H9 (cell line): Measurements from ENCODE around the gene NOL7. TPM values are rescaled to one million over a fixed set of nuclear protein-coding genes. Genes with fewer than 3 reads are reported as not detected.

Experiments used
- DNase-seq: peaks from one replicate; pipeline ENCODE4 v3.0.0-alpha.2; 2017
- H2AFZ ChIP-seq: one replicate; pipeline ENCODE4 v1.6.1; 2013; ENCODE audit warnings: mild to moderate bottlenecking, low read length, control low read depth, moderate library complexity
- H2AK5ac ChIP-seq: 2 replicates; pipeline ENCODE4 v1.6.1; 2013; ENCODE audit warnings: low read length, control low read depth, mixed read lengths; ENCODE audit not compliant: insufficient read length
- H2BK120ac ChIP-seq: one replicate; pipeline ENCODE4 v1.6.1; 2013; ENCODE audit warnings: low read depth, mild to moderate bottlenecking, low read length, control low read depth, inconsistent platforms; ENCODE audit not compliant: poor library complexity, severe bottlenecking
- H2BK12ac ChIP-seq: 2 replicates; pipeline ENCODE4 v1.6.1; 2013; ENCODE audit warnings: low read length, control low read depth, mixed read lengths, low read depth; ENCODE audit not compliant: insufficient read length
- H2BK15ac ChIP-seq: 2 replicates; pipeline ENCODE4 v1.6.1; 2013; ENCODE audit warnings: low read depth, low read length, control low read depth
- H2BK20ac ChIP-seq: one replicate; pipeline ENCODE4 v1.6.1; 2013; ENCODE audit warnings: low read depth, mild to moderate bottlenecking, low read length, control low read depth, inconsistent platforms; ENCODE audit not compliant: poor library complexity, severe bottlenecking
- H2BK5ac ChIP-seq: 2 replicates; pipeline ENCODE4 v1.6.1; 2013; ENCODE audit warnings: low read length, control low read depth, mixed read lengths; ENCODE audit not compliant: insufficient read length
- H3K14ac ChIP-seq: 2 replicates; pipeline ENCODE4 v1.6.1; 2013; ENCODE audit warnings: low read length, control low read depth; ENCODE audit not compliant: insufficient read depth
- H3K18ac ChIP-seq: 2 replicates; pipeline ENCODE4 v1.6.1; 2013; ENCODE audit warnings: low read depth, mild to moderate bottlenecking, mixed read lengths, low read length, control low read depth; ENCODE audit not compliant: insufficient read length
- H3K23ac ChIP-seq: 2 replicates; pipeline ENCODE4 v1.6.1; 2013; ENCODE audit warnings: low read length, control low read depth, mixed read lengths, low read depth; ENCODE audit not compliant: insufficient read length
- H3K23me2 ChIP-seq: 2 replicates; pipeline ENCODE4 v1.6.1; 2013; ENCODE audit warnings: low read depth, mild to moderate bottlenecking, mixed read lengths, low read length, control low read depth; ENCODE audit not compliant: insufficient read length, poor library complexity, severe bottlenecking
- H3K27ac ChIP-seq: 2 replicates; pipeline ENCODE4 v1.5.1; 2013; ENCODE audit warnings: low read length, control low read depth, mixed read lengths, low read depth; ENCODE audit not compliant: insufficient read length
- H3K27me3 ChIP-seq: 2 replicates; pipeline ENCODE4 v1.6.1; 2013; ENCODE audit warnings: low read length, control low read depth, inconsistent platforms; ENCODE audit not compliant: insufficient read depth
- H3K4ac ChIP-seq: 2 replicates; pipeline ENCODE4 v1.6.1; 2013; ENCODE audit warnings: low read depth, mild to moderate bottlenecking, control low read depth, inconsistent platforms, low read length, moderate library complexity
- H3K4me1 ChIP-seq: 2 replicates; pipeline ENCODE4 v1.6.1; 2013; ENCODE audit warnings: low read length, control low read depth, inconsistent platforms; ENCODE audit not compliant: insufficient read depth
- H3K4me2 ChIP-seq: 2 replicates; pipeline ENCODE4 v1.6.1; 2013; ENCODE audit warnings: low read length, control low read depth, mixed read lengths; ENCODE audit not compliant: insufficient read length, insufficient read depth
- H3K56ac ChIP-seq: 2 replicates; pipeline ENCODE4 v1.6.1; 2013; ENCODE audit warnings: low read depth, mild to moderate bottlenecking, mixed read lengths, low read length, control low read depth; ENCODE audit not compliant: insufficient read length
- H3K79me1 ChIP-seq: 2 replicates; pipeline ENCODE4 v1.6.1; 2013; ENCODE audit warnings: low read depth, mild to moderate bottlenecking, moderate library complexity, low read length, control low read depth, inconsistent platforms; ENCODE audit not compliant: insufficient read depth, poor library complexity, severe bottlenecking
- H3K79me2 ChIP-seq: 2 replicates; pipeline ENCODE4 v1.6.1; 2013; ENCODE audit warnings: low read length, control low read depth, inconsistent platforms; ENCODE audit not compliant: insufficient read depth
- H3K9ac ChIP-seq: 2 replicates; pipeline ENCODE4 v1.6.1; 2013; ENCODE audit warnings: low read length, control low read depth, mixed read lengths; ENCODE audit not compliant: insufficient read length; ENCODE audit errors: extremely low read depth
- H3K9me3 ChIP-seq: one replicate; pipeline ENCODE4 v1.6.1; 2013; ENCODE audit warnings: low read depth, low read length, inconsistent platforms; ENCODE audit not compliant: control insufficient read depth
- H3T11ph ChIP-seq: one replicate; pipeline ENCODE4 v1.6.1; 2013; ENCODE audit warnings: mild to moderate bottlenecking, low read length, control low read depth, inconsistent platforms
- H4K20me1 ChIP-seq: one replicate; pipeline ENCODE4 v1.6.1; 2013; ENCODE audit not compliant: control insufficient read depth, insufficient read length, insufficient read depth
- H4K5ac ChIP-seq: 2 replicates; pipeline ENCODE4 v1.6.1; 2013; ENCODE audit warnings: low read depth, mild to moderate bottlenecking, mixed read lengths, low read length, control low read depth; ENCODE audit not compliant: insufficient read length
- H4K8ac ChIP-seq: replicated peaks from 2 replicates; pipeline ENCODE4 v1.6.1; 2013; ENCODE audit warnings: low read length, control low read depth, mixed read lengths, low read depth; ENCODE audit not compliant: insufficient read length
- H4K91ac ChIP-seq: 2 replicates; pipeline ENCODE4 v1.6.1; 2013; ENCODE audit warnings: low read depth, mild to moderate bottlenecking, moderate library complexity, mixed read lengths, low read length, control low read depth; ENCODE audit not compliant: insufficient read length
- H3K27ac Mint-ChIP-seq, 3 experiments: 2 replicates in 2 of 3; 3 replicates in 1 of 3; pipeline ENCODE4 v1.8.0; 2020 to 2021; ENCODE audit warnings: mixed read lengths in 3 of 3, mild to moderate bottlenecking in 1 of 3, moderate library complexity in 1 of 3
- H3K27me3 Mint-ChIP-seq: 2 replicates; pipeline ENCODE4 v1.8.0; 2021; ENCODE audit warnings: low read depth, mild to moderate bottlenecking, moderate library complexity, mixed read lengths
- H3K36me3 Mint-ChIP-seq, 3 experiments: 2 replicates in 2 of 3; 3 replicates in 1 of 3; pipeline ENCODE4 v1.8.0; 2020 to 2021; ENCODE audit warnings: low read depth in 3 of 3, mixed read lengths in 3 of 3; ENCODE audit not compliant: insufficient read depth in 1 of 3
- H3K4me1 Mint-ChIP-seq, 2 experiments: 2 replicates each; pipeline ENCODE4 v1.8.0; 2020; ENCODE audit warnings: mixed read lengths in 2 of 2
- H3K4me3 Mint-ChIP-seq, 2 experiments: 2 replicates in 1 of 2; 3 replicates in 1 of 2; pipeline ENCODE4 v1.8.0; 2020 to 2021; ENCODE audit warnings: mild to moderate bottlenecking in 2 of 2, mixed read lengths in 2 of 2, moderate library complexity in 1 of 2
- H3K9me3 Mint-ChIP-seq, 2 experiments: 2 replicates in 1 of 2; 3 replicates in 1 of 2; pipeline ENCODE4 v1.8.0; 2020; ENCODE audit warnings: mild to moderate bottlenecking in 2 of 2, mixed read lengths in 2 of 2, moderate library complexity in 1 of 2
- total RNA-seq: library from RNA; stranded (reverse); gene quantifications from 2 replicates; pipeline ENCODE4 v1.2.1, GENCODE V29; 2021
- TF ChIP-seq, protein P1 (sequence below): fragments of 200-600 bp; sonication (generic); conservative IDR thresholded peaks from 3 replicates; pipeline ENCODE4 v1.8.0; 2021; ENCODE audit warnings: antibody characterized with exemption, mild to moderate bottlenecking

The NOL7 gene
- total RNA-seq, 1 experiment from 2014 or later: 72.1 TPM

DNA sequence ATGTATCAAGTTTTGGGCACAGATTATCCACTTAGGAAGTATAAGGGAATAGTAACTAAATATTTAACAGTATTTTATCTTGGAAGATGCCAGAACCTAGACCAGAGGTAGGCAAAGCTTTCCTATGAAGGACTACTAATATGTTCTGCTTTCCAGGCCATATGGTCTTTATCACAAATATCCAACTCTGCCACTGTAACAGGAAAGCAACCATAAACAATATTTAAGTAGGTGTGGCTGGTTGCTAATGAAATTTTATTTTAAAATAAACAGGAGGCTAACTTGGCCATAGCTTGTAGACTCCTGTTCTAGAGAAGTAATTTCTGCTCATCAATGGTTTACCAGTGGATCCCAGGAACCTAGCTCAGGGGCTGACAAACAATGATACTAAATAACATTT, 39.4 kb downstream of the NOL7 start:
- Histone ChIP-seq H3K79me1 (no peaks in the 10 kb centered on the region), H3K79me2 (no peaks in the 10 kb centered on the region), H3T11ph (no peak overlapping the region), H2BK5ac (no peak overlapping the region), H3K9me3 (no peaks in the 10 kb centered on the region), H3K27ac (no peak overlapping the region), H3K14ac (no peak overlapping the region), H2AK5ac (no peak overlapping the region), H3K4ac (no peak overlapping the region), H3K4me2 (no peak overlapping the region), H4K20me1 (no peaks in the 10 kb centered on the region), H2BK20ac (no peak overlapping the region), H3K23me2 (no peaks in the 10 kb centered on the region), H2BK120ac (no peak overlapping the region), H3K27me3 (no peaks in the 10 kb centered on the region), H4K8ac (no peak overlapping the region), H3K9ac (no peak overlapping the region), H3K18ac (no peak overlapping the region), H3K56ac (no peak overlapping the region), H3K4me1 (no peaks in the 10 kb centered on the region), H2BK15ac (no peak overlapping the region), H2BK12ac (no peak overlapping the region), H2AFZ (no peak overlapping the region), H3K23ac (no peak overlapping the region), H4K91ac (no peak overlapping the region), H4K5ac (no peak overlapping the region)
- DNase-seq: no peak
- H3K27ac Mint-ChIP-seq: no peak overlapping the region
- H3K4me3 Mint-ChIP-seq: no peak overlapping the region
- peaks cover 3 to 6% (median 5%) of the 10 kb centered on the region in 3 experiments; a peak in 4 of 7 replicates for H3K36me3 Mint-ChIP-seq
- no peaks in the 10 kb centered on the region for H3K27me3 Mint-ChIP-seq
- TF ChIP-seq, protein P1, sequence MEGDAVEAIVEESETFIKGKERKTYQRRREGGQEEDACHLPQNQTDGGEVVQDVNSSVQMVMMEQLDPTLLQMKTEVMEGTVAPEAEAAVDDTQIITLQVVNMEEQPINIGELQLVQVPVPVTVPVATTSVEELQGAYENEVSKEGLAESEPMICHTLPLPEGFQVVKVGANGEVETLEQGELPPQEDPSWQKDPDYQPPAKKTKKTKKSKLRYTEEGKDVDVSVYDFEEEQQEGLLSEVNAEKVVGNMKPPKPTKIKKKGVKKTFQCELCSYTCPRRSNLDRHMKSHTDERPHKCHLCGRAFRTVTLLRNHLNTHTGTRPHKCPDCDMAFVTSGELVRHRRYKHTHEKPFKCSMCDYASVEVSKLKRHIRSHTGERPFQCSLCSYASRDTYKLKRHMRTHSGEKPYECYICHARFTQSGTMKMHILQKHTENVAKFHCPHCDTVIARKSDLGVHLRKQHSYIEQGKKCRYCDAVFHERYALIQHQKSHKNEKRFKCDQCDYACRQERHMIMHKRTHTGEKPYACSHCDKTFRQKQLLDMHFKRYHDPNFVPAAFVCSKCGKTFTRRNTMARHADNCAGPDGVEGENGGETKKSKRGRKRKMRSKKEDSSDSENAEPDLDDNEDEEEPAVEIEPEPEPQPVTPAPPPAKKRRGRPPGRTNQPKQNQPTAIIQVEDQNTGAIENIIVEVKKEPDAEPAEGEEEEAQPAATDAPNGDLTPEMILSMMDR: no peak
- no peaks in the 10 kb centered on the region for H3K9me3 Mint-ChIP-seq
- peaks cover 4 to 8% of the 10 kb centered on the region in 2 experiments for H3K4me1 Mint-ChIP-seq
